HL-60/S4 (cell line): ENCODE data around the gene THAP10.
"Not testable (repeated sequence)": the region's sequence is repeated elsewhere in the genome, so short reads cannot be mapped to it uniquely, and the experiment has no call there.

Source experiments
- in situ Hi-C: fragments of 300-500 bp; cut with MboI; formaldehyde crosslinking; loops from 2 replicates; pipeline ENCODE4 v1.14.3; 2022; ENCODE audit warnings: low sequenced_read_pairs

THAP10 gene

DNA sequence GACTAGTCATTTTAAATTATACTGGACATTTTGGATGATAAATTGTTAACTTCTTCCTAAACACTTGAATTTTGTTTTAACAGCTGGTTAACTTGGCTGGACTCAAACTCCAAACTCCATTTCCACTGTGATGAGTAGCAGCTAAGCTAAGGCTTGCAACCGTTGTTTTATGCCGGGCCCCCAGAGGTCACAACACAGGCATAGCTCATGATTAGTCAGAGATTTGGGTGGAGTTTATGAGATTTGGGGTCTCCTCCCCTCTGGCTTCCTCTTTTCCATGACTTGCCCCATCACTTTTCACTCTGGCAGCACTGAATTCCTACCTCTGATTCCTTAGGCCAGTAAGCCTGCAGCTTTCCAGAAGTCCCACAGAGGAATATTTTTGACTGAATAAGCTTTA lies 12.8 kb downstream of the THAP10 start:
- in situ Hi-C loops: no loop called here

DNA sequence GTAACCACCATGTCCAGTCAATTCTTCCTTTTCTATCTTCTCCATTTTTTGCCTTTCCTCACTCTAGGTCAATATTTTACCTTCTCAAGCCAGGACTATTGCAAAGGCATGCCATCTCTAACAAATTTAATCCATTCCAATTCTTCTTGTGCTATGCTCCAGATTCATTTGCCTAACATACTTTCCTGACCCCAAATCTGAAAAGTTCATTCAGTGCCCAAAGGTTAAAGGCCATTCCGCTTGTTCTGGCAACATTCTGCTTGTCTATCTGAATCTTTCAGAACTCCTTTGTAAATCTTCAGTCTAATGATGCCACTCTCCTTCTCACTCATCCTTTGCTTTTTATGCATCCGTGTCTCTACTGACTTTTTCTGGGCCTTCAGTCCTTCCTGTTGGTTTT lies 15.6 kb downstream of the THAP10 start:
- in situ Hi-C loops: no loop called here

DNA sequence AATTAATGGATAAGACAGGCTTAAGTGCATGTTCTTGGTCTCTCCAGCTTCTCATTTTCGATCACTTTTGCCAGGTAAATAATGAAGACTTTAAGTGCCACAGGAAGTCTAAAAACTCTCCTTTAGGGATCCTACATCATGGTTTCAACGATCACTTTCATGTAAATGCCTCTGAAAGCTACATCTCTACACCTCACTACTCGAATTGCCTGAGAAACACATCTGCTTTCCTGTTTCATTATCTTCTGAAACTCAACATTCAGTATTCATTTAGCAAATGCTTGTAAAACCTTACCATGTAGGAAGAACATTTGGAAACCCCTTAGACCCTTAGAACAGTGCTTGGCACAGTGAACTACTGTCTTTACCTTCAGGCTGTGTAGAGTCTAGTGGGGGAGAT lies 16.2 kb downstream of the THAP10 start:
- in situ Hi-C loops: no loop called here

DNA sequence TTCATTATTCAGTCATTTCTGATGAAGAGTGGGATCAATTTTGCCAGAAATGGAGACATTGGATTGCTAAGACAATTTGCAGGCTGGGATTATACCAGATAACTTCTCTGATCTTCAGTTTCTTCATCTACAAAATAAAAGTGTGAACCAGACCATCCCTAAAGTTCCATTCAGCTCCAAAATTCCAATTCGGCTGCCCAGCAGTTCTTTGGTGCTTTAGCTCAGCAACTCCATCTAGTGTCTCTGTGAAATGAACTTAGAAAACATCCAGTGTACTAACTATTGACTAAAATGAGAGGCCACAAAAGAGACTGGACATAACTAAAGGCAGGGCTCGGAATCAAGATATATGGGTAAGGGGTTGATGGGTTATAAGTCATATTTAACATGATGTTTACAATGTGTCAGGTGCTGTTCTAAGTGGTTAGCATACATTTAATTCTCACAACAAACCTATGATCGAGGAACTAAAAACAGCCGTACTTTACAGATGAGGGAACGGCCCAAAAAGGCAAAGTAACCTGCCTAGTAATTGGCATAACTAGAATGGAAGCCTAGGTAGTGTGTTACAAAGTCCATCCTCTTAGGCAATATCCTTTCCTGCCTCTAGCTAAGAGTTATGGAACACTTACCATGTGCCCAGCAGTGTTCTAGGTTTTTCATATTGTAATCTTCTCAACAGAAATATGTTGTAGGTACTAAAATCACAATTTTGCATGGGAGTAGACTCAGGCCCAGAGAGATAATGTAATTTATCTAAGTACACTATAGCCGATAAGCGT lies 17.0 kb downstream of the THAP10 start:
- in situ Hi-C loops: no loop called here

DNA sequence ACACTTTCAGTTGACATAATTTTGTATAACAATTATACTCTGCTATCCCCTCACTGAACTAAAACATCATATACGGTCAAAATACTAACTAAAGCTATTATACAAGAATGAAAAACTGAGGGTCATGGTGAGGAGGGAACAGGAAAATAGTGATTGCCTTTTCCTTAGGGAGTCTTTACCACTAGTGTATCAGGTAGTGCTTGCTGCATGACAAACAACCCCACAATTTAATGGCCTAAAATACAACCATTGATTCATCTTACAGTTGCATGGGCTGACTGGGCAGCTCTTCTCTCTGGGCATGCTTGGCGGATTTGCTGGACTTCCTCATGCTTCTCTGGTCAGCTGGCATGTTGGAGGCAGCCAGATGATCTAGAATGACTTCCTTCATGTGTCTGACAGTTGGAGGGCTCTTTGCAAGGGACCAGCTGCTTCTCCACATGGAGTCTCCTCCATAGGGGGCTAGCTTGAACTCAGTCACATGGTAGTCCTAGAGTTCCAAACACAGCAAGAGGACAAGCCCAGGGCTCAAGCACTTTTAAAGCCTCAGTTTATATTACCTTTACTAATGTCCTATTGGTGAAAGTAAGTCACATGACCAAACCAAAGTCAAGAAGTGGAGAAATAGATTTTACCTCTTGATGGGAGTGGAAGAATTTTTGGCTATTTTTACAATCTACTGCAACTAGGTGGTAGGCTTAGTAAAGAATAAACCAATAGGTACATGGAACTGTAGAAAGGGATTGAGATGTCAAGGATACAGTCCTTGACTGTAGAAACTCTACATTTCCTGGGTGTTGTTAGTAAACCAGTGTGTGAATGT lies 18.8 kb downstream of the THAP10 start:
- in situ Hi-C loops: no loop called here

DNA sequence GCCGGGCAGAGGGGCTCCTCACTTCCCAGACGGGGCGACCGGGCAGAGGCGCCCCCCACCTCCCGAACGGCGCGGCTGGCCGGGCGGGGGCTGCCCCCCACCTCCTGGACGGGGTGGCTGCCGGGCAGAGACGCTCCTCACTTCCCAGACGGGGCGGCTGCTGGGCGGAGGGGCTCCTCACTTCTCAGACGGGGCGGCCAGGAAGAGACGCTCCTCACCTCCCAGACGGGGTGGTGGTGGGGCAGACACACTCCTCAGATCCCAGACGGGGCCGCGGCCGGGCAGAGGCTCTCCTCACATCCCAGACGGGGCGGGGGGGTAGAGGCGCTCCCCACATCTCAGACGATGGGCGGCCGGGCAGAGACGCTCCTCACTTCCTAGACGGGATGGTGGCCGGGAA lies 20.7 kb downstream of the THAP10 start:
- in situ Hi-C loops: not testable (repeated sequence)

DNA sequence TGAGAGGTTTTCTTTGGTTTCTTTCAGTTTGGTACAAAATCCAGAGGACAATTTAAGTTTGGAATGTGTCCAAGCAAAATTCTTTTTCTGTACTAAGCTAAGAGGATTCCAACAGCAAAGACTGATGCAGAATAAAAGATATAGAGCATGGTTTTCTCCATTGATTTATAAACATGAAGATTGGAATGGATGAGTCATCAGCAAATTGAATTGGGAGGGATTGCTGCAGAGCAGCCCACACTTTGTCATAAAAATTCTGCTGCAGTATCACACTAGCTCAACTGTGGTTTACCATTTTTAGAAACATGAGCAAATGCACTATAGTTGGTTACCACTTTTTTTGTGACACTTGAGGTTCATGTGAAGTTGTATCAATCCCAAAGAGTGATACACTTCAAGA lies 22.2 kb downstream of the THAP10 start:
- in situ Hi-C loops: no loop called here

DNA sequence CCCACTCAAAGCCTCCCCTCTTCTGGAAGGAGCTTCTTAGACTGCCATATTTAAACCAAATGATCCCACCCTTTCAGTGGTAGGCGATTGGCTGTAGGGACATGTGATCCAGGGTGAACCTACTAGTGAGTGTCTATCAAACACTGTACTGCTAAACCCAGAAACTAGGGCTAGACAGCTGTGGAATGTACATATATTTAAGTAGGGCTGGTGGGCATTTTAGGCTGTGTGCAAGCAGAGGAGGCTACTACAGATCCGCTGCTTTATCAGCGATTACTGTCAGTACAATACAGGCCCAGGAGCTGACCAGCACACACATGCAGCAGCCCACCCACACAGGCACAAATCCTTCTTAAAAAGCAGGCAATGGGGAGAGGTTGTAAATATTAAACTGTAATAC lies 22.9 kb downstream of the THAP10 start:
- in situ Hi-C loops: no loop called here

DNA sequence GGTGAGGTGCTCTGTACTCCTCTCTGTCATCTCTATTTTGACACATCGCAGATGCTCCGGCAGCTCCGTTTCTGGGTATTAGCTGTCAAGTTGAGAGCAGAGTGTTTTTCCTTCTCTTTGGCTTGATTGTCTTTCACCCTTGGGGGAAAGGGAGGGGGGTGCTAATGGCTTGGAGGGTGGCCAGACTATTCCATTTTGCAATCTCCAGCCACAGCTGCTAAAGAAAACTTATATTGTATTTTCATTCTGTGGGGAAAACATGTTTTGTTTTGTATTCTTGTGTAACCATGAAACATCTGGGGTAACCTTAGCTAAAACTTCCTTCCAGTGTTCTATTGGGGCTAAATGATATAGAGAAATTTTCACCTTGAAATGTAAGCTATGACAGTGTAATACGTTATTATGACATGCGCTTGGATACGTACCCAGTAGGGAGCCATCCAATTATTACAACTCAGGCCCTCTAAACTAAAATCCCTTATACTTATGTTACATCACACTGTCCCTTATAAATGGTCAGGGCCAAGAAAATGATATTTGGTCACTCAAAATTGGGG lies 24.2 kb downstream of the THAP10 start:
- in situ Hi-C loops: no loop called here

DNA sequence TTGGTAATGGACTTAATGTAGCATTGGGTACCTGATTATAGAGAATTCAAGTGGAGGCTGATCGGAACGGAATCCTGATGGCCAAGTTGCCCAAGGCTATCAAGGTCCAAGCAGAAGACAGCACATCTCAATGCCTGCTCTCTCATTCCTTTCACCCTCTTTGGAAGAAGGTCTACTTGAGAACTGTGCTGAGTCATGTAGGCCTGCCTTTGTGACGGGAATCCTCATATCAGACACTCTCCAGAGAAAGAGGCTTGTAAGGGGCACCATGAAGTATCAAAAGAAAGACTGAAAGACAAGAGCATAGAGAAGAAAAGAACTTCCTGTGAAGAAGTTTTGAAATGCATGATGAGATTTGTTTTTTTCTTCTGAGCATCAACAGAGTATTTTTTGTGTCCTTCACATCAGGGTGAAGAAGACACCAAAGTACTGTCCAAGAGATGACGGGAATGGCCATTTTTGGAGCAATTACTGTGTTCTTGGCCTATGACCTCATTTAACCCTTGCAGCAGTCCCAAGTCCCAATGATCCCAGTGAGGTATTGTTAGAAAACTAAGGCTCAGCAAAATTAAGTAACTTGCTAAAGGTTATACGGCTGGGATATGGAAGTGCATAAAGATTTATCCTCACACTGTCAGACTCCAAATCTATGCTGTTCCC lies 25.1 kb downstream of the THAP10 start:
- in situ Hi-C loops: no loop called here

DNA sequence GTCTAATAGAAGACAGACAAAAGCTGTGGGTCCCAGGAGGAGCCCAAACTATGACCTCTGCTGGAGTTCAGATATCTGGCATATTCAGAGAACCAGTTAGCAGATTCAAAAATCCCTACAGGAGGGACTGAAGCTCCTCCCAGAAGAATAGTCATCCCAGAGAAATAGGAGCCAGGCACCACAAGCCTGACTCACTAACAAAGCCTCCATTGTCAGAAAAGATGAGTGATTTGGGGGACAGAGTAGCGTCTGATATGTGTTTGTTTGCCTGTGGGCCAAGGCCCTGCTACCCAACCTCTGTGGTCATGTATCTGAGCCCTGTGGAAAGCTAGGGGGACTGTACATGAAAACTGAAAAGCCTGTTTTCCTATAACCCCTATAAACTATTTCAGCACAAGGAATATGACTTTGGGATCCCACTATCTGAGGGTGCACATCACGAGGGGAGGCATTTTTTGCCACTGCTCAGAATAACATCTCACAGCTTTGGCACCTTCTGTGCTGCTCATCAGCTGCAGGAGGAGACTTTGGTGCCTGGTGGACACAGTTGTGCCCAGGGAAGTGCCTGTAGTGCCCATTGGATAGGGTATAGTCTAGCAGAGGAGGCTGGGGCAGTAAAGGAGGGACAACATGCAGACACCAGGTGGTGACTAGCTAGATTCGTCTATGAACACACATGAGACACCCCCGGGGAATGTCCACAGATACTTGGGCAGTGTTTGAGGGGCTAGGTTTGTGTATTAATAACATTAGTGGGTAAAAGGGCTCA lies 28.6 kb downstream of the THAP10 start:
- in situ Hi-C loops: no loop called here

DNA sequence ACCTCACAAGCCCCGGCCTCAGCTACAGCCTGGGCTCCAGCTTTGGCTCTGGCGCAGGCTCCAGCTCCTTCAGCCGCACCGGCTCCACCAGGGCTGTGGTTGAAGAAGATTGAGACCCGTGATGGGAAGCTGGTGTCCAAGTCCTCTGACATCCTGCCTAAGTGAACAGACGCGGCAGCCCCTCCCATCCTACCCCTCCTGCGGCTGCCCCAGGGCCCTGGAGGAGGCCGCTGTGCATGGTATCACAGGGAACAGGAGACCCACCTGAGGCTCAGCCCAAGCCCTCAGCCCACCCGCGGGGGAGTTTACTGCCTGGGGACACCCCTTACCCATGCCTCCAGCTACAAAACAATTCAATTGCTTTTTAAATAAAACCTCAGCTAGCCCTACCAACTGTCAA lies 32.2 kb downstream of the THAP10 start:
- in situ Hi-C loops: no loop called here

DNA sequence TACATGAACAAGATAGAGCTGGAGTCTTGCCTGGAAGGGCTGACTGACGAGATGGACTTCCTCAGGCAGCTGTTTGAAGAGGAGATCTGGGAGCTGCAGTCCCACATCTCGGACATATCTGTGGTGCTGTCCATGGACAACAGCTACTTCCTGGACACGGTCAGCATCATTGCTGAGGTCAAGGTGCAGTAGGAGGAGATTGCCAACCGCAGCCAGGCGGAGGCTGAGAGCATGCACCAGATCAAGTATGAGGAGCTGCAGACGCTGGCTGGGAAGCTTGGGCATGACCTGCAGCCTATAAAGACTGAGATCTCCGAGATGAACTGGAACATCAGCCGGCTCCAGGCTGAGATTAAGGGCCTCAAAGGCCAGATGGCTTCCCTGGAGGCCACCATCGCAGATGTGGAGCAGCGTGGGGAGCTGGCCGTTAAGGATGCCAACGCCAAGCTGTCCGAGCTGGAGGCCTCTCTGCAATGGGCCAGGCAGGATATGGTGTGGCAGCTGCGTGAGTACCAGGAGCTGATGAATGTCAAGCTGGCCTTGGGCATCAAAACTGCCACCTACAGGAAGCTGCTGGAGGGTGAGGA lies 32.8 kb downstream of the THAP10 start:
- in situ Hi-C loops: no loop called here

DNA sequence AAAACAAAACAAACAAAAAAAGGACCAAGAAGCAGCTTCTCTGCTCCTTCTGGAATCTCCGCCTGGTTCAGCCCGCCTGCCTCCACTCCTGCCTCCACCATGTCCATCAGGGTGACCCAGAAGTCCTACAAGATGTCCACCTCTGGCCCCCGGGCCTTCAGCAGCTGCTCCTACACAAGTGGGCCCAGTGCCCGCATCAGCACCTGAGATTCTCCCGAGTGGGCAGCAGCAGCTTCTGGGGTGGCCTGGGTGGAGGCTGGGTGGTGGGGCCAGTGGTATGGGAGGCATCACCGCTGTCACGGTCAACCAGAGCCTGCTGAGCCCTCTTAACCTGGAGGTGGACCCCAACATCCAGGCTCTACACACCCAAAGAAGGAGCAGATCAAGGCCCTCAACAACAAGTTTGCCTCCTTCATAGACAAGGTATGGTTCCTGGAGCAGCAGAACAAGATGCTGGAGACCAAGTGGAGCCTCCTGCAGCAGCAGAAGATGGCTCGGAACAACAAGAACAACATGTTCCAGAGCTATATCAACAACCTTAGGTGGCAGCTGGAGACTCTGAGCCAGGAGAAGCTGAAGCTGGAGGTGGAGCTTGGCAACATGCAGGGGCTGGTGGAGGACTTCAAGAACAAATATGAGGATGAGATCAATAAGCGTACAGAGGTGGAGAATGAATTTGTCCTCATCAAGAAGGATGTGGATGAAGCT lies 33.5 kb downstream of the THAP10 start:
- in situ Hi-C loops: not testable (repeated sequence)

DNA sequence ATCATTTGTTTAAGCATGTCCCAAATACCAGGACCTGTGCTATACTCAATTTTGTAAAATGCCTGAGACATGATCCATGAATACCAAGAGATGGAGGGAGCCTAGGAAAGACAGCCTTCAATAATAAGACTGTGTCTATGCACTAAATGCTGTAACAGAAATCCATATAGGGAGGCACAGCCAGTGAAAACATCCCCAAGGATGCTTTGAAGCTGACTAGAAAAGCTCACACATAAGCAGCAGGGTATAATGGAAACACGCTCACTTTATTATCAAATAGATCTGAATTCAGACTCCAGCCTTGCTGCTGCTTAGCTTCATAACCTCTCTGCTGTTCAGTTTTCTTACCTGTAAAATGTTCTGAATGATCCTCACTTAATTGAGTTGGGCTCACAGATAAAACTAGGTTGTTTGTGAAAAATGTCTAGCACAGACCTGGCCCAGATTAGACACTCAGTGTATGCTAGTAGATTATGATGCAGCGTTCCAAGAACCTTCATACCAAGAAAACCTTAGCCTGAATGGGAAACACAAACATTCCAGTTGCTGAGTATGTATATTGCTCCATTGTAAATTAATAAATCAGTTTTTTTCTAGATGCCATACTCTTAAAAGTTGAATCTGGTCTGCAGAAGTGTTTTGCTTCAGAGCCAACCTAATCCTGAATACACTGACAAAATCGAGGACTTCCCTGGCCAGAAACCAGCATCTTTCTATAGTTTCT lies 34.5 kb downstream of the THAP10 start:
- in situ Hi-C loops: no loop called here

DNA sequence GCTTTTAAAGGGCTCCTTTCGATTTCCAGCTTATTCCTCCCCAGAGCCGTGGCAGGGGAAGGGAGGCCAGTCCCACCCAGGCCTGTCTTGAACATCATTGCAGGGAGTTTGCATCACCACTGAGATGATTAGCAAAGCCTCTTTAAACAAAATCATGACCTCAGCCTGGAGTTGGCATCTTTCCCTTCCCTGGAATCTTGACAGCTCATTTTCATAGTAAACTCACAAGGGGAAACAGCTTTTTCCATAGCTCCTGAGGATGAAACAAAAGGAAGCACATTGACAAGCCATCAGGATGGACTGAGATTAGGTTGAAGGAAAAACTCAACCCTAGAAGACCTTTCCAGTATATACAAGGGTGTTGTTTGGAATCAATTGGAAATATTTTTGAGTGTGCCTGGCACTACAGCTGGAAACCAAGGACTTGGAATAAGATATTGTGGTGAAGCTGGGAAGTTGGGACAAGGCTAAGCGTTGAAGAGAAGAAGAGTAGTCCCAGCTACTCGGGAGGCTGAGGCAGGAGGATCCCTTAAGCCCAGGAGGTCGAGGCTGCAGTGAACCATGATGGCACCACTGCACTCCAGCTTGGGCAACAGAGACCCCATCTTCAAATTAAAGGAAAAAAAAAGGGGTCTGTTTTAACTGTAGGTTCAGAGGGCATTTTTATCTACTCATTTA lies 35.2 kb downstream of the THAP10 start:
- in situ Hi-C loops: no loop called here

DNA sequence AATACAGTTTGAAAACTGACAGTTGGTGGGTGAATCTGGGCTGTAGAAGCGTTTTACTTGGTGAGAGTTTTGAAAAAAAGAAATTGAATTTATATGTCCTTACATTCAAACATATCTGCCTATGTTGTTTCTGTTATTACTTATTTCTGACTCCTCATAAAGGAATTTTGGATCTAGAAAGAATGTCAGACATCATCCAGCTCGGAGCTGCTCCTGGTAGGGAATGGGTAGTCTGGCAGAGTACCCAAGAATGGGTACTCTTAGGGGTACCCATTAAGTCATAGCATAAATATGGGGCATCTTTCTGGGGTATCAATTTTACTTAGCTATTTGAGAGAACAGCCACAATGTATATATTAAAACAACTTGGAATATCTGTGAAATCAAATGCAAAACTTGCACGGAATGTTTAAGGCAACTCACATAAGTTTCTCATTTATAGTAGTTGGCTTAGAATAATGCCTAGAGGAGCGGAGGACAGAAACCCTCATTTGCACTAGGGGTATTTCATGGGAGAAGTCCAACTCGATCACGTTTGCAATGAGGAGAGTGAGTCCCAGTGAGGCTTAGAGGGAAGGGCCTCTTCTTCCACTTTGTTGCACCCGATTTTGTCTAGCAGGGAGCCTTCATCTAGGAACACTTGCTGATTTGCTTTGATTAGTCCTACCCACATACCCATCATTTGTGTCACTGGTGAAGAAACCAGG lies 35.9 kb downstream of the THAP10 start:
- in situ Hi-C loops: no loop called here

DNA sequence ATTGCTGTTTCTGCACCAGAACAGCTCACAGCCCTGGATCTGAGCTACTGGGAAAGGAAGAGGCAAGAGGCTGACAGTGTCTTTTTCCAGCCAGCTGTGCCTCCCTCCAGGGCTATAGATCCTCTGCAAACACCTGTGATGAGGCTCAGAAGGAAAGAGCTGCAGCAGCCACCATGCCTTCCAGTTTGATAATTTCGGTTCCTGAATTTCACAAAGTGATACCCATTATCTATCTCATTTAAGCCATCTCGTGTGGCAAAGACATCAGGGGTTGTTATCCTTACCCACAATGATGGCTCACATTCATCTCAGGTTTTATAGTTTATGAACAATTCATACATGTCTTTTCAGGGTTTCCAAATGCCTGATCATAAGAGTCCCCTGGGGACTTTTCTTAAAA lies 36.5 kb downstream of the THAP10 start:
- in situ Hi-C loops: no loop called here
